ENCODE results near the gene DARS2.

The DARS2 gene

DNA sequence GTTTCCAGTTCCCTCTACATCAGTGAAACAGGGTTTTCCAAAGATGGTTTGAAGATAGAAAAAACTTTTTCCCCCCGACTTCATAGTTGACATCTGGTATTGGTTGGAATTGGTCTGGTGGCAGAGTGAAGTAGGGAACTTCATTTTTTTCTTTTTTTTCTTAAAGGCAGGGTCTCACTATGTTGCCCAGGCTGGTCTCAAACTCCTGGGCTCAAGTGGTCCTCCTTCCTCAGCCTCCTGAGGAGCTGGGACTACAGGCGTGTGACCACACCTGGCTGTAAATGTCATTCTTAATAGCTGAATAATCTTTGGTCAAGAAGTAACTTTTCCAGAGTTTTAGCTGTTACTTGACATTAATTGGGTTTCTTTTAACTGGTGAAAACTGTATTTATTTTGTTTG lies 65.4 kb downstream of the DARS2 start:
- Histone ChIP-seq H3K36me3 (ENCODE audit: insufficient read depth, low read length) (peaks cover 25% of the 10 kb centered on the region), H3K27me3 (ENCODE audit: insufficient read depth, low read length) (no peaks in the 10 kb centered on the region), H3K9ac (ENCODE audit: low read depth, low read length) (no peak overlapping the region), H3K27ac (ENCODE audit: low read depth, low read length) (no peak overlapping the region), H3K9me3 (ENCODE audit: insufficient read depth, low read depth, low read length) (no peaks in the 10 kb centered on the region), H3K4me3 (ENCODE audit: low read length) (no peak overlapping the region), H3K4me1 (ENCODE audit: insufficient read depth, low read length) (peaks cover 27% of the 10 kb centered on the region)
- 96% methylated on average over 2 of the region's 2 CpGs for WGBS

DNA sequence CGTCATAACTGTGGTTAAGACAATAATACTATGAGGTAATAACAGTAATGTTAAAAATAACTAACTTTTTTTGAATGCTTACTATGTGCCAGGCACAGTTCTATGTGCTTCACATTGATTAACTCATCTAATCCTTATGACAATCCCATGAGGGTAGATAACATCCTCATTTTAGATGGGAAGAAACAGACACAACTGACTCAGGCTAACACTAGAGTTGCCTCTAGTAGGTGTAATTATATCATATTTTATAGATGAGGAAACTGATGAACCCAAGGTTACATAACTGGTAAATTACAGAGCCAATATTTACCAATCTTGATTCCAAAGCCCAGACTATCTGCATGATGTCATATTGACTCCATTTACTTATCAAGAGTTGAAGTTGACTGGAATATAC lies 69.1 kb downstream of the DARS2 start:
- WGBS: no CpG with 5 or more reads among the region's 1 CpG
- Histone ChIP-seq H3K9me3 (ENCODE audit: insufficient read depth, low read depth, low read length) (no peaks in the 10 kb centered on the region), H3K27me3 (ENCODE audit: insufficient read depth, low read length) (no peaks in the 10 kb centered on the region), H3K4me1 (ENCODE audit: insufficient read depth, low read length) (peaks cover 9% of the 10 kb centered on the region), H3K36me3 (ENCODE audit: insufficient read depth, low read length) (no peaks in the 10 kb centered on the region), H3K4me3 (ENCODE audit: low read length) (no peak overlapping the region), H3K9ac (ENCODE audit: low read depth, low read length) (no peak overlapping the region), H3K27ac (ENCODE audit: low read depth, low read length) (no peak overlapping the region)

DNA sequence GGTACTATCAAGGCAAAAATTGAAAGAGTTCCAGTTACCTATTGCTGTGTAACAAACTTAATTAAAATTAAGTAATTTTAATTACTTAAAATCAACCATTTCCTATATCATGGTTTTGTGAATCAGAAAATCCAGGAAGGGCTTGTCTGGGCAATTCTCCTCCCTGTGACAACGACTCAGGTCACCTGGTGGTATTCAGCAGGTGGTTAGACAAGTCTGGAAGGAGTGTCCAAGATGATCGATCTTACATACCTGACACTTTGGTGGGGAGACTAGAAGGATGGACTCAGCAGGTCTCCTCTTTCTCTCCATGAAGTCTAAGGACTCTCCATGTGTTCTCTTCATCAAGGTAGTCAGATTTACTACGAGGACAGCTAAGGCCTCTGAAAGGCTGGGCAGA lies 69.7 kb downstream of the DARS2 start:
- 96% methylated on average over 3 of the region's 3 CpGs for whole genome bisulfite sequencing
- no peak overlapping the region for H3K27ac ChIP-seq (ENCODE audit: low read depth, low read length)
- H3K9me3 ChIP-seq (ENCODE audit: insufficient read depth, low read depth, low read length): no peaks in the 10 kb centered on the region

DNA sequence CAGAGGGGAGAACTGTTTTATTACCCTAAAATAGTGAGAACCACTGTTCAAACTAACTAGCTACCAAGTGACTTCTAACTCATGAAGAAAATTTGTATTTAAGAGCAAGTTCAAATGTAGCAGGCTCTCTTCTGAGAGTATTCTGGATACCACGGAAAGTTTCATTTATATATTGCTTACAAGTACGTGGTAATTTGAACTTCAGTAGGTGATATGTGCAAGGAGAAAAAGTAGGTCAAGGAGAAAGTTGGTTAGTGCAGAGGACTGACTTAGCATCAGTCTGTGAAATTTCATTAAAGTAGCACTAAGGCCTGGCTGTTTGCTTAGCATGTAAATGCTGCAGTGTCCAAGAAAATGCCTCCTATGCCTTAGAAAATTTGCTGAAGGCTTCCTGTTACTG lies 76.0 kb downstream of the DARS2 start:
- Histone ChIP-seq H3K27ac (ENCODE audit: low read depth, low read length) (no peak overlapping the region), H3K9me3 (ENCODE audit: insufficient read depth, low read depth, low read length) (no peaks in the 10 kb centered on the region), H3K4me1 (ENCODE audit: insufficient read depth, low read length) (peaks cover 27% of the 10 kb centered on the region), H3K27me3 (ENCODE audit: insufficient read depth, low read length) (no peaks in the 10 kb centered on the region), H3K36me3 (ENCODE audit: insufficient read depth, low read length) (no peaks in the 10 kb centered on the region), H3K9ac (ENCODE audit: low read depth, low read length) (no peak overlapping the region), H3K4me3 (ENCODE audit: low read length) (no peak overlapping the region)
- WGBS: 94% methylated on average over 2 of the region's 2 CpGs

More for the DNA sequence above, 69.7 kb downstream of the DARS2 start:
- H3K27me3 ChIP-seq (ENCODE audit: insufficient read depth, low read length): no peaks in the 10 kb centered on the region
- no peak overlapping the region for H3K4me3 ChIP-seq (ENCODE audit: low read length)
- peaks cover 4% of the 10 kb centered on the region for H3K4me1 ChIP-seq (ENCODE audit: insufficient read depth, low read length)
- no peaks in the 10 kb centered on the region for H3K36me3 ChIP-seq (ENCODE audit: insufficient read depth, low read length)
- no peak overlapping the region for H3K9ac ChIP-seq (ENCODE audit: low read depth, low read length)

DNA sequence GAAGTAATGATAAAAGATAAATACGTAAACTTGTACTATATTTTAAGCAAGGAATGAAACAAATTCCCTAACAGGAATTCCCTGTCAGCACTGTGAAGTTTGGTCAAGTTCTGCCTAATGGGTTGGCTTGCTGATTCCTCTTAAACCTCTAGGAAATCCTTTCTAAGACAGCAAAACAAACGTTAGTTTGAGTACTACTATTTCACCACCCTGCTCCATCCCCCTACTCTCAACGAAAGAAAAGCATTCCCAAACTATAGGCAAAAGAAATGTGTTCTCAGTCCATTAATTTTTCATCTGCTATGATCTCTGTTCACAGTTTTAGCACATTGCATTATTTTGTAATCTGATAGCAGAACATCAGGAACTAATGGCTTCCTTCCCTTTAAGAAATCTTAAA lies 76.5 kb downstream of the DARS2 start:
- no peaks in the 10 kb centered on the region for H3K27me3 ChIP-seq (ENCODE audit: insufficient read depth, low read length)
- 37% methylated on average over 2 of the region's 3 CpGs for WGBS

DNA sequence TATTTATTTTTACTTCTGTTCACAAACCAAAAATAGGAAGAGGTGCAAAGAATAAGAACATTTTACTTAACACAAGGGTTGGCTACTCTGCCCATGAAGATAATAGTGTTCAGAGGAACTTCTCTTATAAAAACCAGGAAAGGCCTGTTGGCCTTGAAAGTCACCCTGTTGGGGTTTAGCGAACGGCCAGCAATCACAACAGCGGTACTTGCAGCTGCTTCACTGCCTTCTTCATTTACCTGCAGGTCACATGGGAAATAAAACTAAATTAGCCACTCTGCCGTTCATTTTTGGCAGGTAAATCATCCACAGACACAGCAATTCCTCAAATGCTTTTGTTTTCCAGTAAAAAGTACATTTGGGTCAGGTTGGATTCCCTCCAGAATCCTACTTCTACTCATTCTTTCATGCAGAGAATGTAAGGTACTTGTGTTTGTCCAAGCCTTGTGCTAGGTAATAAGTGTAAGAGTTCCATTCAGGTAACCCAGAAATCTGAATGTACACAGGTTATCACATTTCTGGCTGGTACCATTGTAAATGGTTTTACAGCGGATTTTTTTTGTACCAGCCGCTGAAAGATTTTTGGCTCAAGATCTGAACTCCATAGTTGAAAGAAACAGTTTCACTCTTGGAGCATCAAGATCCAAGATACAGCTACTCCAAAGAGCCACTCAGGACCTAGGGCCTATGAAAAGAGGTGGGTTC lies 79.5 kb downstream of the DARS2 start:
- H3K4me1 ChIP-seq (ENCODE audit: insufficient read depth, low read length): peaks cover 27% of the 10 kb centered on the region
- no peaks in the 10 kb centered on the region for H3K27me3 ChIP-seq (ENCODE audit: insufficient read depth, low read length)
- H3K9ac ChIP-seq (ENCODE audit: low read depth, low read length): no peak overlapping the region
- H3K36me3 ChIP-seq (ENCODE audit: insufficient read depth, low read length): no peaks in the 10 kb centered on the region
- 92% methylated on average over 6 of the region's 6 CpGs for WGBS
- no peak overlapping the region for H3K27ac ChIP-seq (ENCODE audit: low read depth, low read length)
- no peaks in the 10 kb centered on the region for H3K9me3 ChIP-seq (ENCODE audit: insufficient read depth, low read depth, low read length)
- no peak overlapping the region for H3K4me3 ChIP-seq (ENCODE audit: low read length)

More for the DNA sequence above, 76.5 kb downstream of the DARS2 start:
- peaks cover 27% of the 10 kb centered on the region for H3K4me1 ChIP-seq (ENCODE audit: insufficient read depth, low read length)
- H3K9me3 ChIP-seq (ENCODE audit: insufficient read depth, low read depth, low read length): no peaks in the 10 kb centered on the region
- H3K36me3 ChIP-seq (ENCODE audit: insufficient read depth, low read length): no peaks in the 10 kb centered on the region
- H3K27ac ChIP-seq (ENCODE audit: low read depth, low read length): no peak overlapping the region
- H3K9ac ChIP-seq (ENCODE audit: low read depth, low read length): no peak overlapping the region
- H3K4me3 ChIP-seq (ENCODE audit: low read length): no peak overlapping the region

Data from HUES64 (cell line).